GM19023 (cell line): ENCODE measurements around the gene GDPGP1.
"Not testable (repeated sequence)": the region's sequence is repeated elsewhere in the genome, so short reads cannot be mapped to it uniquely, and the experiment has no call there.

Experiments
- ATAC-seq: cut with Tn5 transposase; IDR thresholded peaks from one replicate; pipeline ENCODE4 v1.9.1; 2021; ENCODE audit warnings: mild to moderate bottlenecking, moderate library complexity; ENCODE audit not compliant: unreplicated experiment

GDPGP1 gene, protein sequence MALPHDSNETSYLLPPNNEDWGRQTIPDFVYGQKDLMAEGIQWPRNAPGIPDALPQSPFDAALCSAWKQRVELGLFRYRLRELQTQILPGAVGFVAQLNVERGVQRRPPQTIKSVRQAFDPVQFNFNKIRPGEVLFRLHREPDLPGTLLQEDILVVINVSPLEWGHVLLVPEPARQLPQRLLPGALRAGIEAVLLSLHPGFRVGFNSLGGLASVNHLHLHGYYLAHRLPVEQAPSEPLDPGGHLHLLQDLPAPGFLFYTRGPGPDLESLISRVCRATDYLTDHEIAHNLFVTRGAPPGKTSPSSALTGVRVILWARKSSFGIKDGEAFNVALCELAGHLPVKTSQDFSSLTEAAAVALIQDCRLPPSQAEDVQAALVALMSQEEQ

DNA sequence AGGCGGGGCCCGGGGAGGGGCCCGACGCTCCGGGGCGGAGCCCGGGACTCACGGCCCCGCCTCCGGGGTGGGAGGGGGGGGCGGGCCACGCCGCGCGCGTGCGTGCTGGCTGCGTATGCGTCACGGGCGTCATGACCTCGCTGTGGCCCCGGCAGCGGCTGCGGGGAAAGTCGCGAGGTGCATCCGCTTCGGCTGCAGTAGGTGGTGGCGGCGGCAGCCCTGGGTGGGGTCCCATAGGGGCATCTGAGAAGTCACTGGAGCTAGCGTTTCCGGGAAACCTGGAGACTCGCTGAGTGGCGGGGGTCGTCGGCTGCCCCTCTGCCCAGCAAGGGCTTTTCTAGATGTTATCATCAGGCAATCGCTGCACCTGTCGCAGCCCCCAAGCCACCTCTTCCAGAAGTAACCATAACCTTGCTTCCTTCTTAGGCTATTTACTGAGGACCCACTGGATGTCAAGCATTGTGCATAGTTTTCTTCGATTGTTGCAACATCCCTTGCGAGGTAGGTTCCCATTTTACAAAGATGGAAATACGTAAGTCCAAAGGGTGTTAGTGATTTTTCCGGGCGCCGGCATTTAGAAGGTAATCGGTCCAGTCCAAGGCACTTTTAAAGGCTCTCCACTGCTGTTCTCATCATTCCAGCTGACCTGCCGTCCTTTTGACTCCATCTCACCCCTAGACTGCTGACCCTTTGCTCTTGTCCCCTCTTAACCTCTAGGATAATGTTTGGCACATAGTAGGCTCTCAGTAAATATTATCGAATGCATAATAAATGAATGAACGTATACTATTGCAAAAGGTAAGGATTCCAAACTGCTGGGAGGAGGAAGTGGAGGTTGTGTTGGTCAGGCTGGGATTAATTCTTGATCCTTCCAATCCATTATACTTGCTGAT is at the start of gene GDPGP1:
TSS of gene GDPGP1 (plus strand) at position 114 of the 893 bp plus-strand sequence. CDS start 6,700 bp downstream, outside the sequence.
- peak; percentile 60 for ATAC-seq

DNA sequence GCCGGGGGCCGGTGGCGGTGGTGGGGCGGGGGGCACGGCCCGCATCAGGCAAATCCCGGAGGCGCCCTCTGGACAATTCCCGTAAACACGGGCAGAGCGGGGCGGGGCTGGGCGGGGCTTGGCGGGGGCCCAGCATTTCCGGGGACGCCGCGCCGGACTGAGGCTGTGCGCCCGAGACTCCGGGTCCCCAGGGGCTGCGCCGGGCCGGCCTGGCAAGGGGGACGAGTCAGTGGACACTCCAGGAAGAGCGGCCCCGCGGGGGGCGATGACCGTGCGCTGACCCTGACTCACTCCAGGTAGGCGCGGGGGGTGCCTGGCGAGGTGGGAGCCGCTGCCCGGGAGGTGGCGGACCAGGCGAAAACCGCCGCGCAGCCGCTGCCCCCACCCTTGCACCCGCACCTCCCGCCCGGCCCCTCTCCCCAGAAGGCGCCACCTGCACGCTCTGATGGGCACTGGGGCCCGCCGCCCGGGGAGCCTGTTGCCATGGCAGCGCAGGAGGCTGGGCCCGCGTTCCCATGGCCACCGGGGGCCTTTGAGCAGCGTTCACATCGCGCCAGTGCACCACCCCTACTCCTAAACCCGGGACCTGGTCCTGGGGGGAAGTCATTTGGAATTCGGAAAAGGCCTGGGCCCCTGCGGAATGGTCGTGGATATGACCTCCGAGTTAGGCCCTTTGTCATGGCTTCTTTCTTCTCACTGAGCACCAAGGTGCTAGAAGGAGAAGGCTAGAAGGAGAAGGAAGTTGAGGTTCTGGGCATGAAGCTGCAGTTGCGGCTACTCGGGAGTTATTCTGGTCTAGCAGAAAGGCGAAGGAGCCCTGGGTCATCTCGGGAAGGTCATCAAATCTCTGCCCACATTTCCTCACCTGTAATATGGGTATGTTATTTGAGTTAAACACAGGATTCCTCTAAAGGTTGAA is 49.0 kb upstream of the GDPGP1 start:
- ATAC-seq: peak; percentile 67

DNA sequence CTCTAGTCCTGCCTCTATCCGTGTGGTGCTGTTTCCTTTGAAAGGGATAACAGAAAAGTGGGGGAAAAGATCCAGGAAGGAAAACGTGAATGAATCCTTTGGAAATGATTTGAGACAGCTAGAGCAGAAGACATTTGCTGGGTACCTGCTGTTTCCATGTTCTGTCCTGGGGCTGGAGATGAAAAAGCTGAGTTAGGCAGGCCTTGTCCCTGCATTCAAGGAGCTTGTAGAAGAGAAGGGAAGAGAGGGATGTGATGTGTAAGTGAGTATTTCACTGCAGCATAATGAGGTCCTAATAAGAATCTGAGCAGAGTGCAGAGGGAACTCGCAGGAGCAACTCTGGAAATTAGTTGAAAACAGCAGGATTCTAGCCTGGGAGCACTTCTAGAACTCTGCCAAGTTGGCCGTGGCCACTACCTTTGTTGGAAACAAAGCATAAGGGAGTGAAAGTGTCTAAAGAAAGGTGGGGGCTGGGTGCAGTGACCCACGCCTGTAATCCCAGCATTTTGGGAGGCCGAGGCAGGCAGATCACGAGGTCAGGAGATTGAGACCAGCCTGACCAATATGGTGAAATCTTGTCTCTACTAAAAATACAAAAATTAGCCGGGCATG is 46.6 kb upstream of the GDPGP1 start:
- ATAC-seq: no peak

- ATAC-seq: not testable (repeated sequence)
These were observed 45.9 kb upstream of the GDPGP1 start for GRCh38 chr15:90188065-90188464.

- ATAC-seq: no peak
These were observed 44.9 kb upstream of the GDPGP1 start for GRCh38 chr15:90188914-90189748.

DNA sequence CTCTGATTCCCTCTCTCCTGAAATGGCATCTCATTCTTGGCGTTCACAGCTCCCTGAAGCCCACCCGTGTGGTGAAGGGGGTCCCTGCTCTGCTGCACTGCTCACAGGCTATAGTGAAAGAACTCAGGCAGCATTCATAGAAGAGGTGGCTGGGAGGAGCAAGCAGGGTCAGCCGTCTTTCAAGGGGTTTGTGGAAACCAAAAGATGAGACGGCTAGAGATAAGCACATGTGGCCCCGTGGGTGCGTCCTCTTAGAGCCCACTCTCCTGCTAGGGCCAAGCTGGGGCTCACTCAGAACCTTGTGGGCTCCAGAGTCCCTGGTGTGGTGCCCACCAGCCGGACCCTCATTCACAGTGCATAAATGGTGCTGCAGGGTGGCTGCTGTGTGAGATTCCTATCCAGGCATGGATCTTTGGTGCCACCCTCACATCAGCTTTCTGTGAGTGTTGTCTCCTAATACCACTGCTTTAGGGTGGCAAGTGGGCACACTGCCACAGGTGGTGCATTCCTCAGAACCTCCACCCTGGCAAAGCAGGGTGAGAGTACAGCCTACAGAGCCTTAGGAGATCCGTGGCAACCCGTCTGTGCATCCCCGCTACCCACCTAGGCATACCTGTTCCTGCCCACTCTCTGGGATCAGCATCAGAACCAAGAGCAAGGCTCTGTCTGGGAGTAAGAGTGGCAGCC is 44.1 kb upstream of the GDPGP1 start:
- ATAC-seq: no peak

DNA sequence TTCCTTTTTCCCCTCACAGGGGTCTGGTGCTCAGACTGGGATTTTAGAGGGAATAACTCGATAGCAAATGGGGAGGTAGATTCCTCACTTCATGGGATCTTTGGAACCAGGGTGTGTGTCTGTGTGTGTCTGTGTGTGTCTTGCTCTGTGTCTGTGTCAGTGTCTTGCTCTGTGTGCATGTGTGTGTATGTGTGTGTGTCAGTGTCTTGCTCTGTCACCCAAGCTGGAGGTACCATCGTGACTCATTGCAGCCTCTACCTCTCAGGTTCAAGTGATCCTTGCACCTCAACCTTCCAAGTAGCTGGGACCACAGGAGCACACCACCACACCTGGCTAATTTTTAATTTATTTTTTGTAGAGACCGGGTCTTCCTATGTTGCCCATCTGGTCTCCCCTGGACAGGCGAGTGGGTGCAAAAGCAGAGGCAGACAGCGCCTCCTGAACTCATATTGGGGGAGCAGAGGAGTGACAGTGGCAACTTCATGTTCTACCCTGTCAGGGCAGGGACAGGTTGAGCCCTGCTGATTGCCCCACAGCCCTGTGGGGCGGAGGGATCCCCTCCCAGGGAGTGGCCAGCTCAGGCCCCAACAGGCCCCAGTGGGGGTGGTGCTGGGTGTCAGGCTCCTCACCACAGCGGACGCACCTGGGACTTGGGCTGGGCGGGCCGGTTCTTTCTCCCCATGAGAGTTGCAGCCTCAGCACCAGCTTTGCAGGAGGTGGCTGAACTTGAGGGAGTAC is 43.2 kb upstream of the GDPGP1 start:
- no peak for ATAC-seq

GRCh38 chr15:90191344-90191687 is 42.7 kb upstream of the GDPGP1 start:
- ATAC-seq: no peak

- ATAC-seq: peak; percentile 50
These were observed 42.1 kb upstream of the GDPGP1 start for GRCh38 chr15:90191794-90192509.

- ATAC-seq: no peak
These were observed 40.8 kb upstream of the GDPGP1 start for GRCh38 chr15:90192961-90193786.

- ATAC-seq: no peak
These were observed 39.4 kb upstream of the GDPGP1 start for GRCh38 chr15:90194655-90195054.

- no peak for ATAC-seq
These were observed 33.4 kb upstream of the GDPGP1 start for GRCh38 chr15:90200534-90201129.

DNA sequence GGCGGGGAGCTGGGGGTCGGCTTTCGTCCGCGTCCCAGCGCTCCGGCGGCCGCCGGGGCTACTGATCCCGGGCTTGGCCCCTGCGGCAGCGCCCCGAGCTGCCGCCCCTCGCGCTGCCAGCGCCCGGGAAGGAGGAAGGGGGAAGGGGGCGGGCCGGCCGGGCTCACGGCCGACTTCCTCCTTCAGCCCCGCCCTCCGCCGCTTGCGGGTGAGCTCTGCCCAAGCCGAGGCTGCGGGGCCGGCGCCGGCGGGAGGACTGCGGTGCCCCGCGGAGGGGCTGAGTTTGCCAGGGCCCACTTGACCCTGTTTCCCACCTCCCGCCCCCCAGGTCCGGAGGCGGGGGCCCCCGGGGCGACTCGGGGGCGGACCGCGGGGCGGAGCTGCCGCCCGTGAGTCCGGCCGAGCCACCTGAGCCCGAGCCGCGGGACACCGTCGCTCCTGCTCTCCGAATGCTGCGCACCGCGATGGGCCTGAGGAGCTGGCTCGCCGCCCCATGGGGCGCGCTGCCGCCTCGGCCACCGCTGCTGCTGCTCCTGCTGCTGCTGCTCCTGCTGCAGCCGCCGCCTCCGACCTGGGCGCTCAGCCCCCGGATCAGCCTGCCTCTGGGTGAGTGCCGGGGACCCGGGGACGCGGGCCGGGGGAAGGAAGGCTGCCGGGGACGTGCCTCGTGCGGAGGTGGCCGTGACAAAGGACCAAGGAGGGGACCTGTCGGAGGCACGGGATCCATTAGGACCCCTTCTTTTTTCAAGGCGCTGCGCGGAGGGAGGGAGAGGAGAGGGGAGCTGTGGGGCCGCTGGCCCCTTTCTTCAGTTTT is 32.7 kb upstream of the GDPGP1 start, which contains the start of gene SEMA4B:
TSS of gene SEMA4B (plus strand) at position 201 of the 814 bp plus-strand sequence. CDS start at position 450, 249 bp downstream.
- peak; percentile 80 for ATAC-seq

DNA sequence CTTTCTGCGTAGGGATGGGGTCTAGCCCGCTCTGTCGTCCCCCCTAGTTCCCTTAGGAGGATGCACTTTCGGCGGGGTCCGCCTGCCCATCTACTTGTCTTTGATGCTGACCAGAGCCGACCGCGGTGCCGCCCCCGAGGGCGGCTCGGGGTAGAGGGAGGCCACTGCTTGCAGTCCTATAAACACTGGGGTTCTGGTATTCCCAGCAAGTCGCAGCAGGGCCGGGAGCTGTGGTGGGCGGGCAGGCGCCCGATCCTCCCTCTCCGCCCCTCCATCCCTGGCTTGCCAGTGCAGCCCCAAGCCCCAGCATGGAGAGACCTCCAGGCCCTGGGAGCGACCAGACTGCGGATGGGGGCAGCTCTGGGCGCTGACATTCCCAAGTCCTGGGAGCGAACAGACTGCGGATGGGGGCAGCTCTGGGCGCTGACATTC is 32.0 kb upstream of the GDPGP1 start:
- ATAC-seq: no peak

- no peak for ATAC-seq
These were observed 31.1 kb upstream of the GDPGP1 start for GRCh38 chr15:90202929-90203328.
